WTC11 (cell line): ENCODE measurements around the gene MARCHF10. TPM values are rescaled to one million over a fixed set of nuclear protein-coding genes. Genes with fewer than 3 reads are reported as not detected.

Source experiments
- ATAC-seq: fragments of 200-7000 bp; cut with Tn5 transposase; 2 replicates; pipeline ENCODE4 v1.10.0; 2021; ENCODE audit warnings: mild to moderate bottlenecking, moderate library complexity
- CTCF ChIA-PET: fragments of 300-600 bp; sonication (Branson Sonifier 250); formaldehyde crosslinking; loops from one replicate; lab custom pipeline; 2021; ENCODE audit warnings: antibody characterized with exemption; lab: Charles Lee
- POLR2A ChIA-PET: fragments of 350-600 bp; sonication (Branson Sonifier 250); formaldehyde crosslinking; loops from one replicate; lab custom pipeline; 2021; ENCODE audit warnings: antibody characterized with exemption; lab: Charles Lee
- DNase-seq: peaks from one replicate; pipeline ENCODE4 v3.0.0; 2021; ENCODE audit warnings: low spot score
- H3K27ac Mint-ChIP-seq: 2 replicates; pipeline ENCODE4 v1.8.0; 2021; ENCODE audit warnings: mixed read lengths
- H3K27me3 Mint-ChIP-seq: 2 replicates; pipeline ENCODE4 v1.8.0; 2021; ENCODE audit warnings: low read depth, mild to moderate bottlenecking, moderate library complexity, mixed read lengths
- H3K36me3 Mint-ChIP-seq: 2 replicates; pipeline ENCODE4 v1.8.0; 2021; ENCODE audit warnings: mixed read lengths
- H3K4me1 Mint-ChIP-seq: 2 replicates; pipeline ENCODE4 v1.8.0; 2022; ENCODE audit warnings: mixed read lengths
- H3K4me3 Mint-ChIP-seq: 2 replicates; pipeline ENCODE4 v1.8.0; 2021; ENCODE audit warnings: mild to moderate bottlenecking, moderate library complexity, mixed read lengths
- H3K9me3 Mint-ChIP-seq: 2 replicates; pipeline ENCODE4 v1.8.0; 2021; ENCODE audit warnings: mixed read lengths
- AR ChIP-seq: fragments of 250-450 bp; sonication (Bioruptor Pico); IDR thresholded peaks from 2 replicates; pipeline ENCODE4 v1.9.0; 2021; ENCODE audit warnings: mild to moderate bottlenecking
- CREB1 ChIP-seq: sonication (generic); formaldehyde crosslinking; IDR thresholded peaks from 2 replicates; pipeline ENCODE4 v1.8.0; 2023; ENCODE audit warnings: mild to moderate bottlenecking, missing genetic modification reagents
- ELF4 ChIP-seq: sonication (generic); formaldehyde crosslinking; IDR thresholded peaks from 2 replicates; pipeline ENCODE4 v1.8.1; 2022; ENCODE audit warnings: low read depth, mild to moderate bottlenecking, moderate library complexity, missing genetic modification reagents
- ESRRA ChIP-seq: sonication (generic); formaldehyde crosslinking; IDR thresholded peaks from 2 replicates; pipeline ENCODE4 v1.8.1; 2022; ENCODE audit warnings: mild to moderate bottlenecking, missing genetic modification reagents, borderline replicate concordance
- GABPB1 ChIP-seq: sonication (generic); formaldehyde crosslinking; IDR thresholded peaks from 2 replicates; pipeline ENCODE4 v1.8.1; 2023; ENCODE audit warnings: mild to moderate bottlenecking, missing genetic modification reagents
- HMGA2 ChIP-seq: fragments of 250-450 bp; sonication (Bioruptor Pico); IDR thresholded peaks from 2 replicates; pipeline ENCODE4 v1.4.0; 2021; ENCODE audit warnings: mild to moderate bottlenecking, moderate library complexity
- IRF2 ChIP-seq: sonication (generic); formaldehyde crosslinking; IDR thresholded peaks from 2 replicates; pipeline ENCODE4 v1.8.0; 2022; ENCODE audit warnings: low read depth, missing genetic modification reagents, borderline replicate concordance
- JUN ChIP-seq: sonication (generic); formaldehyde crosslinking; IDR thresholded peaks from 2 replicates; pipeline ENCODE4 v1.8.0; 2023; ENCODE audit warnings: mild to moderate bottlenecking, missing genetic modification reagents
- MYBL2 ChIP-seq: sonication (generic); formaldehyde crosslinking; IDR thresholded peaks from 2 replicates; pipeline ENCODE4 v1.8.1; 2023; ENCODE audit warnings: mild to moderate bottlenecking, moderate library complexity, missing genetic modification reagents
- NFYB ChIP-seq: sonication (generic); formaldehyde crosslinking; conservative IDR thresholded peaks from 2 replicates; pipeline ENCODE4 v1.8.0; 2022; ENCODE audit warnings: low read depth, missing genetic modification reagents
- PREB ChIP-seq: sonication (generic); formaldehyde crosslinking; IDR thresholded peaks from 2 replicates; pipeline ENCODE4 v1.8.1; 2022; ENCODE audit warnings: mild to moderate bottlenecking, missing genetic modification reagents, moderate library complexity, borderline replicate concordance
- SOX15 ChIP-seq: fragments of 250-450 bp; sonication (Bioruptor Pico); IDR thresholded peaks from 2 replicates; pipeline ENCODE4 v1.9.0; 2021; ENCODE audit warnings: mild to moderate bottlenecking
- ZNF317 ChIP-seq: sonication (generic); formaldehyde crosslinking; IDR thresholded peaks from 2 replicates; pipeline ENCODE4 v1.8.1; 2023; ENCODE audit warnings: low read depth, mild to moderate bottlenecking, moderate library complexity, missing genetic modification reagents, borderline replicate concordance
- total RNA-seq: library from RNA; stranded (reverse); gene quantifications from 3 replicates; pipeline ENCODE4 v1.2.3, GENCODE V29; 2021
- TF ChIP-seq, protein P1 (sequence below): sonication (generic); formaldehyde crosslinking; IDR thresholded peaks from 2 replicates; pipeline ENCODE4 v1.8.1; 2023; ENCODE audit warnings: mild to moderate bottlenecking, moderate library complexity, missing genetic modification reagents
- TF ChIP-seq, protein P2 (sequence below): sonication (generic); formaldehyde crosslinking; conservative IDR thresholded peaks from 2 replicates; pipeline ENCODE4 v1.8.1; 2023; ENCODE audit warnings: mild to moderate bottlenecking, low read depth, missing genetic modification reagents, moderate library complexity
- TF ChIP-seq, protein P3 (sequence below): sonication (generic); formaldehyde crosslinking; IDR thresholded peaks from 2 replicates; pipeline ENCODE4 v1.8.0; 2022; ENCODE audit warnings: mild to moderate bottlenecking, missing genetic modification reagents
- TF ChIP-seq, protein P4 (sequence below): fragments of 250-450 bp; sonication (Bioruptor Pico); conservative IDR thresholded peaks from 2 replicates; pipeline ENCODE4 v1.9.0; 2021; ENCODE audit warnings: mild to moderate bottlenecking
- TF ChIP-seq, protein P5 (sequence below): fragments of 250-450 bp; sonication (Bioruptor Pico); IDR thresholded peaks from 2 replicates; pipeline ENCODE4 v1.8.0; 2021; ENCODE audit warnings: mild to moderate bottlenecking

MARCHF10 gene
- total RNA-seq, 1 experiment from 2014 or later, result 1.0 TPM

- H3K4me3 Mint-ChIP-seq, result no peak overlapping the region
- ATAC-seq (no peak), DNase-seq (no peak)
- no peaks in the 10 kb centered on the region for H3K27me3 Mint-ChIP-seq
- TF ChIP-seq ESRRA (CRISPR knock-in tag) (no peak), MYBL2 (no peak), JUN (CRISPR knock-in tag) (no peak), HMGA2 (CRISPR knock-in tag) (no peak), ELF4 (CRISPR knock-in tag) (no peak), AR (no peak), GABPB1 (CRISPR knock-in tag) (no peak), PREB (CRISPR knock-in tag) (no peak), ZNF317 (CRISPR knock-in tag) (no peak), NFYB (CRISPR knock-in tag) (no peak), SOX15 (CRISPR knock-in tag) (no peak), CREB1 (CRISPR knock-in tag) (no peak), IRF2 (CRISPR knock-in tag) (no peak)
- TF ChIP-seq, protein P1, sequence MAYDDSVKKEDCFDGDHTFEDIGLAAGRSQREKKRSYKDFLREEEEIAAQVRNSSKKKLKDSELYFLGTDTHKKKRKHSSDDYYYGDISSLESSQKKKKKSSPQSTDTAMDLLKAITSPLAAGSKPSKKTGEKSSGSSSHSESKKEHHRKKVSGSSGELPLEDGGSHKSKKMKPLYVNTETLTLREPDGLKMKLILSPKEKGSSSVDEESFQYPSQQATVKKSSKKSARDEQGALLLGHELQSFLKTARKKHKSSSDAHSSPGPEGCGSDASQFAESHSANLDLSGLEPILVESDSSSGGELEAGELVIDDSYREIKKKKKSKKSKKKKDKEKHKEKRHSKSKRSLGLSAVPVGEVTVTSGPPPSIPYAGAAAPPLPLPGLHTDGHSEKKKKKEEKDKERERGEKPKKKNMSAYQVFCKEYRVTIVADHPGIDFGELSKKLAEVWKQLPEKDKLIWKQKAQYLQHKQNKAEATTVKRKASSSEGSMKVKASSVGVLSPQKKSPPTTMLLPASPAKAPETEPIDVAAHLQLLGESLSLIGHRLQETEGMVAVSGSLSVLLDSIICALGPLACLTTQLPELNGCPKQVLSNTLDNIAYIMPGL (CRISPR knock-in tag), result no peak
- TF ChIP-seq, protein P2, sequence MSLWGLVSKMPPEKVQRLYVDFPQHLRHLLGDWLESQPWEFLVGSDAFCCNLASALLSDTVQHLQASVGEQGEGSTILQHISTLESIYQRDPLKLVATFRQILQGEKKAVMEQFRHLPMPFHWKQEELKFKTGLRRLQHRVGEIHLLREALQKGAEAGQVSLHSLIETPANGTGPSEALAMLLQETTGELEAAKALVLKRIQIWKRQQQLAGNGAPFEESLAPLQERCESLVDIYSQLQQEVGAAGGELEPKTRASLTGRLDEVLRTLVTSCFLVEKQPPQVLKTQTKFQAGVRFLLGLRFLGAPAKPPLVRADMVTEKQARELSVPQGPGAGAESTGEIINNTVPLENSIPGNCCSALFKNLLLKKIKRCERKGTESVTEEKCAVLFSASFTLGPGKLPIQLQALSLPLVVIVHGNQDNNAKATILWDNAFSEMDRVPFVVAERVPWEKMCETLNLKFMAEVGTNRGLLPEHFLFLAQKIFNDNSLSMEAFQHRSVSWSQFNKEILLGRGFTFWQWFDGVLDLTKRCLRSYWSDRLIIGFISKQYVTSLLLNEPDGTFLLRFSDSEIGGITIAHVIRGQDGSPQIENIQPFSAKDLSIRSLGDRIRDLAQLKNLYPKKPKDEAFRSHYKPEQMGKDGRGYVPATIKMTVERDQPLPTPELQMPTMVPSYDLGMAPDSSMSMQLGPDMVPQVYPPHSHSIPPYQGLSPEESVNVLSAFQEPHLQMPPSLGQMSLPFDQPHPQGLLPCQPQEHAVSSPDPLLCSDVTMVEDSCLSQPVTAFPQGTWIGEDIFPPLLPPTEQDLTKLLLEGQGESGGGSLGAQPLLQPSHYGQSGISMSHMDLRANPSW, result no peak
- TF ChIP-seq, protein P3, sequence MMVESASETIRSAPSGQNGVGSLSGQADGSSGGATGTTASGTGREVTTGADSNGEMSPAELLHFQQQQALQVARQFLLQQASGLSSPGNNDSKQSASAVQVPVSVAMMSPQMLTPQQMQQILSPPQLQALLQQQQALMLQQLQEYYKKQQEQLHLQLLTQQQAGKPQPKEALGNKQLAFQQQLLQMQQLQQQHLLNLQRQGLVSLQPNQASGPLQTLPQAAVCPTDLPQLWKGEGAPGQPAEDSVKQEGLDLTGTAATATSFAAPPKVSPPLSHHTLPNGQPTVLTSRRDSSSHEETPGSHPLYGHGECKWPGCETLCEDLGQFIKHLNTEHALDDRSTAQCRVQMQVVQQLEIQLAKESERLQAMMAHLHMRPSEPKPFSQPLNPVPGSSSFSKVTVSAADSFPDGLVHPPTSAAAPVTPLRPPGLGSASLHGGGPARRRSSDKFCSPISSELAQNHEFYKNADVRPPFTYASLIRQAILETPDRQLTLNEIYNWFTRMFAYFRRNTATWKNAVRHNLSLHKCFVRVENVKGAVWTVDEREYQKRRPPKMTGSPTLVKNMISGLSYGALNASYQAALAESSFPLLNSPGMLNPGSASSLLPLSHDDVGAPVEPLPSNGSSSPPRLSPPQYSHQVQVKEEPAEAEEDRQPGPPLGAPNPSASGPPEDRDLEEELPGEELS, result no peak
- TF ChIP-seq, protein P4, sequence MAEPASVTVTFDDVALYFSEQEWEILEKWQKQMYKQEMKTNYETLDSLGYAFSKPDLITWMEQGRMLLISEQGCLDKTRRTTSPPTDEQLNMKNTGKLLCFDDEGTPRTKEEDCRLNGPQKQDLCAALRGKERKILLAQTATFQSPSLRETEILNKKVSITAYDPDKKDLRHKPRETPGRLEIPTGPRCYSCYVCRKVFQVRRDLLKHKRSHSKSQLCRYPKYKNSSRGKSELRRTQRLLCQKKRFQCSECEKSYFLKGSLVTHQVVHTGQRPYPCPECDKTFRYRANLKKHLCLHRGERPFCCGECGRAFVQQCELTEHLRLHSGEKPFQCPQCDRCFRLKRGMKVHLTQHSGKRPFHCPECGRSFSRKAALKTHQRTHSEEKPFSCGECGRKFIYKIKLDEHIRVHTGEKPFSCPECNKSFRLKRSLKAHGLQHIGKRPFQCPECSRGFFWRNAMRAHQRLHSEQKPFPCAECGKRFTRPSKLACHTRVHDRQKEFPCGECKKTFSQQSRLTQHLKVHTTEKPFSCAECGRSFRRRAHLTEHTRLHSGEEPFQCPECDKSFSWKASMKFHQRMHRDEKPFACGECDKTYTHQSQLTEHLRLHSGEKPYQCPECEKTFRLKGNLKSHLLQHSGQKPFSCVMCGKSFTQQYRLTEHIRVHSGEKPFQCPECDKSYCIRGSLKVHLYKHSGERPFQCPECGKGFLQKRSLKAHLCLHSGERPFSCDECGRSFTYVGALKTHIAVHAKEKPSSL (CRISPR knock-in tag), result no peak
- TF ChIP-seq, protein P5, sequence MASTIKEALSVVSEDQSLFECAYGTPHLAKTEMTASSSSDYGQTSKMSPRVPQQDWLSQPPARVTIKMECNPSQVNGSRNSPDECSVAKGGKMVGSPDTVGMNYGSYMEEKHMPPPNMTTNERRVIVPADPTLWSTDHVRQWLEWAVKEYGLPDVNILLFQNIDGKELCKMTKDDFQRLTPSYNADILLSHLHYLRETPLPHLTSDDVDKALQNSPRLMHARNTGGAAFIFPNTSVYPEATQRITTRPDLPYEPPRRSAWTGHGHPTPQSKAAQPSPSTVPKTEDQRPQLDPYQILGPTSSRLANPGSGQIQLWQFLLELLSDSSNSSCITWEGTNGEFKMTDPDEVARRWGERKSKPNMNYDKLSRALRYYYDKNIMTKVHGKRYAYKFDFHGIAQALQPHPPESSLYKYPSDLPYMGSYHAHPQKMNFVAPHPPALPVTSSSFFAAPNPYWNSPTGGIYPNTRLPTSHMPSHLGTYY (CRISPR knock-in tag), result no peak
- H3K9me3 Mint-ChIP-seq, result peaks cover 24% of the 10 kb centered on the region
- H3K36me3 Mint-ChIP-seq, result peaks cover 9% of the 10 kb centered on the region
- H3K27ac Mint-ChIP-seq, result no peak overlapping the region
- POLR2A ChIA-PET, result interaction anchor here (1.7 kb wide), 1 partner anchor 27 kb away, joined by 5 read pairs; no protein-coding TSS in a partner anchor
- CTCF ChIA-PET, result interaction anchor here (0.7 kb wide), 1 partner anchor 11 kb away, joined by 3 read pairs; no protein-coding TSS in a partner anchor
- H3K4me1 Mint-ChIP-seq, result peaks cover 16% of the 10 kb centered on the region
Measured at GRCh38 chr17:62660629-62661118, 147.4 kb downstream of the MARCHF10 start.
